ENCODE data around the gene WWOX. TPM values are rescaled to one million over a fixed set of nuclear protein-coding genes. Genes with fewer than 3 reads are reported as not detected.

WWOX gene
- total and polyA plus RNA-seq, 2 of the 4 experiments (the other 2 are of a cell fraction), result 2.7 to 5.4 TPM

- Histone ChIP-seq H3K27me3 (ENCODE audit: control insufficient read depth, insufficient read depth, low read length) (no peaks in the 10 kb centered on the region), H4K5ac (ENCODE audit: low read depth, low read length) (no peak overlapping the region), H3K36me3 (ENCODE audit: control insufficient read depth, insufficient read depth, low read length) (no peaks in the 10 kb centered on the region), H3K18ac (ENCODE audit: low read depth, low read length) (no peak overlapping the region), H4K91ac (ENCODE audit: insufficient read depth, low read depth, low read length) (no peak overlapping the region), H2AK9ac (replicated peaks; ENCODE audit: low read depth, low read length, poor library complexity) (no peak overlapping the region), H2AFZ (replicated peaks; ENCODE audit: low read length, poor library complexity) (no peak overlapping the region), H3K27ac (ENCODE audit: insufficient read depth, low read length) (no peak overlapping the region), H4K20me1 (ENCODE audit: insufficient read depth, low read length) (no peaks in the 10 kb centered on the region), H3K9ac (ENCODE audit: low read depth, low read length) (no peak overlapping the region), H2BK15ac (ENCODE audit: low read depth, low read length) (no peak overlapping the region), H3K79me1 (ENCODE audit: low read depth in 1 of 2, low read length in 2 of 2) (no peaks in the 10 kb centered on the region), H3K9me3 (ENCODE audit: control insufficient read depth, insufficient read depth, low read length) (peaks cover 25% of the 10 kb centered on the region), H3K9me1 (ENCODE audit: insufficient read depth, low read length) (no peaks in the 10 kb centered on the region), H2BK120ac (ENCODE audit: low read depth, low read length) (no peak overlapping the region), H2BK5ac (ENCODE audit: low read depth, low read length, poor library complexity, severe bottlenecking) (no peak overlapping the region), H3K4me1 (ENCODE audit: control insufficient read depth, insufficient read depth, low read length) (no peaks in the 10 kb centered on the region), H3K56ac (ENCODE audit: extremely low read depth, insufficient read depth, low read length) (no peak overlapping the region), H3K4ac (ENCODE audit: low read depth, low read length) (no peak overlapping the region), H4K8ac (ENCODE audit: low read depth in 2 of 2, low read length in 2 of 2) (no peak overlapping the region), H2AK5ac (ENCODE audit: low read depth, low read length) (no peak overlapping the region), H3K4me2 (ENCODE audit: low read depth, low read length) (no peak overlapping the region), H2BK20ac (ENCODE audit: low read depth, low read length) (no peak overlapping the region), H3K23ac (ENCODE audit: low read depth, low read length) (no peak overlapping the region), H3K4me3 (ENCODE audit: insufficient read depth, low read depth, low read length) (no peak overlapping the region), H3K14ac (replicated peaks; ENCODE audit: low read depth, low read length) (no peak overlapping the region)
- WGBS, 2 experiments (ENCODE audit: extremely low coverage in 2 of 2, insufficient read length in 1 of 2), result no CpG with 5 or more reads among the region's 7 CpGs
- ATAC-seq (ENCODE audit: low read depth) (no peak), DNase-seq (no peak)
- in situ Hi-C loops (cut with MboI; ENCODE audit: low sequenced_read_pairs), result no loop called here
- no peak for TF ChIP-seq CEBPB (IDR thresholded peaks at IDR 0.05; ENCODE audit: low read depth, low read length)
- no peak for TF ChIP-seq MAFK (IDR thresholded peaks at IDR 0.05; ENCODE audit: low read depth, low read length)
- TF ChIP-seq RCOR1 (IDR thresholded peaks at IDR 0.05; ENCODE audit: insufficient replicate concordance, low read length), result no peak
- no peak for TF ChIP-seq CHD1 (IDR thresholded peaks at IDR 0.05; ENCODE audit: low read depth, low read length)
- TF ChIP-seq, protein P1, sequence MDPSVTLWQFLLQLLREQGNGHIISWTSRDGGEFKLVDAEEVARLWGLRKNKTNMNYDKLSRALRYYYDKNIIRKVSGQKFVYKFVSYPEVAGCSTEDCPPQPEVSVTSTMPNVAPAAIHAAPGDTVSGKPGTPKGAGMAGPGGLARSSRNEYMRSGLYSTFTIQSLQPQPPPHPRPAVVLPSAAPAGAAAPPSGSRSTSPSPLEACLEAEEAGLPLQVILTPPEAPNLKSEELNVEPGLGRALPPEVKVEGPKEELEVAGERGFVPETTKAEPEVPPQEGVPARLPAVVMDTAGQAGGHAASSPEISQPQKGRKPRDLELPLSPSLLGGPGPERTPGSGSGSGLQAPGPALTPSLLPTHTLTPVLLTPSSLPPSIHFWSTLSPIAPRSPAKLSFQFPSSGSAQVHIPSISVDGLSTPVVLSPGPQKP (IDR thresholded peaks at IDR 0.05; ENCODE audit: borderline replicate concordance, low read depth, low read length), result no peak
- TF ChIP-seq NFE2L2 (IDR thresholded peaks at IDR 0.05; ENCODE audit: low read depth, low read length), result no peak
- TF ChIP-seq, protein P2, sequence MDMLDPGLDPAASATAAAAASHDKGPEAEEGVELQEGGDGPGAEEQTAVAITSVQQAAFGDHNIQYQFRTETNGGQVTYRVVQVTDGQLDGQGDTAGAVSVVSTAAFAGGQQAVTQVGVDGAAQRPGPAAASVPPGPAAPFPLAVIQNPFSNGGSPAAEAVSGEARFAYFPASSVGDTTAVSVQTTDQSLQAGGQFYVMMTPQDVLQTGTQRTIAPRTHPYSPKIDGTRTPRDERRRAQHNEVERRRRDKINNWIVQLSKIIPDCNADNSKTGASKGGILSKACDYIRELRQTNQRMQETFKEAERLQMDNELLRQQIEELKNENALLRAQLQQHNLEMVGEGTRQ (IDR thresholded peaks at IDR 0.05; ENCODE audit: low read depth, low read length), result no peak
- TF ChIP-seq FOS (IDR thresholded peaks at IDR 0.05; ENCODE audit: low read depth, low read length), result no peak
- TF ChIP-seq POLR2A (IDR thresholded peaks at IDR 0.05; ENCODE audit: low read depth, low read length), result no peak
- TF ChIP-seq CTCF (conservative IDR thresholded peaks at IDR 0.05; ENCODE audit: low read depth, low read length), result no peak
- TF ChIP-seq RFX5 (IDR thresholded peaks at IDR 0.05; ENCODE audit: low read depth, low read length), result no peak
- TF ChIP-seq BHLHE40 (IDR thresholded peaks at IDR 0.05; ENCODE audit: low read depth, low read length), result no peak
- TF ChIP-seq SMC3 (IDR thresholded peaks at IDR 0.05; ENCODE audit: low read depth, low read length), result no peak
- no peak for TF ChIP-seq MAZ (IDR thresholded peaks at IDR 0.05; ENCODE audit: borderline replicate concordance, low read depth, low read length)
- CTCF ChIA-PET, result no interaction called here
- POLR2A ChIA-PET (ENCODE audit: unreplicated experiment), result no interaction called here
- intact Hi-C loops (cut with micrococcal nuclease), result no loop called here
- BruUV-seq (replicated peaks), result no TSS peak
- dilution Hi-C loops (cut with HindIII; ENCODE audit: low sequenced_read_pairs, unreplicated experiment), result no loop called here
Measured at GRCh38 chr16:78594191-78594590, 494.7 kb downstream of the WWOX start.
